Panc1 (cell line): ENCODE data around the gene JOSD2.

ENCODE experiments used
- CTCF ChIP-seq: fragments of 450-650 bp; IDR thresholded peaks from 2 replicates; pipeline ENCODE4 v1.5.1; 2017; ENCODE audit warnings: mild to moderate bottlenecking
- POLR2AphosphoS5 ChIP-seq: IDR thresholded peaks from 2 replicates; pipeline ENCODE4 v1.6.1; 2012; ENCODE audit warnings: mild to moderate bottlenecking, low read depth, low read length, moderate library complexity
- REST ChIP-seq, 2 experiments: IDR thresholded peaks; 2 replicates each; pipeline ENCODE4 v1.6.1; 2011 to 2012; ENCODE audit warnings: low read depth in 2 of 2, control low read depth in 1 of 2, low read length in 1 of 2, mild to moderate bottlenecking in 1 of 2, moderate library complexity in 1 of 2; ENCODE audit not compliant: insufficient read depth in 1 of 2
- SIN3A ChIP-seq: IDR thresholded peaks from 2 replicates; pipeline ENCODE4 v1.6.1; 2012; ENCODE audit warnings: low read depth, mild to moderate bottlenecking, low read length, moderate library complexity, borderline replicate concordance; ENCODE audit not compliant: insufficient read depth

- TF ChIP-seq CTCF (no peak), POLR2AphosphoS5 (no peak), SIN3A (no peak), REST (IDR thresholded peaks at IDR 0.05; ENCODE audit: insufficient read depth in 1 of 2, low read depth in 2 of 2, low read length in 1 of 2) (no peak)
These were observed 40.2 kb upstream of the JOSD2 start for GRCh38 chr19:50551034-50551714.
